Measurements from ENCODE around the gene LRCOL1.

LRCOL1 gene

DNA sequence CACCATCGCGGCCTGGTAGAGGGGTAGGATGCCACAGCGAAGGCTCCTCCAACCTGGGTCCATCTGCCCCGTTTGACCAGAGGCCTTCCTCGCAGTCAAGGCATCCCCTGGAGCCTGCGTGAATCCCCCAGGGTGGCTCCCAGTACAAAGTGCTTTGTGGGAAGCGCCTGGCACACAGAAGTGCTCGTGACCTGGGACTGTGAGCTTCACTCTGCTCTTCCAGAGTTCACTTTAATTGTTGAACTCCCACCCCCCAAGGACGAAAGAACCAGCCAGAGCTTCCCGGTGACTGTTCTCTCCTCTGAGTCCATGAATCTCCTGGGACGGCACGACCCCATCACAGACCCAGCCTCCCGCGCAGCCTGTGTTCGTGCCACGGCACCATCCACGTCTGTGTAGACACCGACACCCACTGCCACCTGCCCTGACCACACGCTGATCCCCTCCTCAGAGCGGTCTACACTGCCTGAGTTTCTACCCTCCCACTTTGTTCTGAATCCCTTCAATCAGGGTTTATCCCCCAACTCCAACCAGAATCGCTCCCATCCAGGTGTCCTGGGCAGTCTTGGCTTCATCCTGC, 24.1 kb upstream of the LRCOL1 start:
- no peaks in the 10 kb centered on the region for H3K9me2 ChIP-seq (replicated peaks; ENCODE audit: low read depth, low read length)
- H3K79me2 ChIP-seq (ENCODE audit: insufficient read depth, low read length): peaks cover 14% of the 10 kb centered on the region; the same call in 1 of the 2 replicates
- peak overlapping the region; percentile 28 for H3K4me2 ChIP-seq (ENCODE audit: low read depth, low read length, poor library complexity, severe bottlenecking)
- H3K4me1 ChIP-seq (ENCODE audit: insufficient read depth, low read length, poor library complexity, severe bottlenecking): peaks cover 60% of the 10 kb centered on the region
- no peak overlapping the region for H3K4me3 ChIP-seq (ENCODE audit: low read length, poor library complexity, severe bottlenecking)
- no peaks in the 10 kb centered on the region for H4K20me1 ChIP-seq (ENCODE audit: insufficient read depth, low read length, poor library complexity, severe bottlenecking)
- no peak overlapping the region for H2AFZ ChIP-seq (ENCODE audit: low read length)
- no peaks in the 10 kb centered on the region; the same call in 1 of the 2 replicates for H3F3A ChIP-seq (ENCODE audit: low read depth)
- H3K9ac ChIP-seq (ENCODE audit: low read depth, low read length, poor library complexity, severe bottlenecking): peak overlapping the region; percentile 67
- no peaks in the 10 kb centered on the region for H3K9me3 ChIP-seq (ENCODE audit: insufficient read depth, low read depth, low read length)
- peaks cover 73% of the 10 kb centered on the region; the same call in 1 of the 2 replicates for H3K36me3 ChIP-seq (ENCODE audit: insufficient read depth, low read length)
- H3K27me3 ChIP-seq (ENCODE audit: insufficient read depth, low read length, poor library complexity, severe bottlenecking): no peaks in the 10 kb centered on the region
- TF ChIP-seq, protein P1, sequence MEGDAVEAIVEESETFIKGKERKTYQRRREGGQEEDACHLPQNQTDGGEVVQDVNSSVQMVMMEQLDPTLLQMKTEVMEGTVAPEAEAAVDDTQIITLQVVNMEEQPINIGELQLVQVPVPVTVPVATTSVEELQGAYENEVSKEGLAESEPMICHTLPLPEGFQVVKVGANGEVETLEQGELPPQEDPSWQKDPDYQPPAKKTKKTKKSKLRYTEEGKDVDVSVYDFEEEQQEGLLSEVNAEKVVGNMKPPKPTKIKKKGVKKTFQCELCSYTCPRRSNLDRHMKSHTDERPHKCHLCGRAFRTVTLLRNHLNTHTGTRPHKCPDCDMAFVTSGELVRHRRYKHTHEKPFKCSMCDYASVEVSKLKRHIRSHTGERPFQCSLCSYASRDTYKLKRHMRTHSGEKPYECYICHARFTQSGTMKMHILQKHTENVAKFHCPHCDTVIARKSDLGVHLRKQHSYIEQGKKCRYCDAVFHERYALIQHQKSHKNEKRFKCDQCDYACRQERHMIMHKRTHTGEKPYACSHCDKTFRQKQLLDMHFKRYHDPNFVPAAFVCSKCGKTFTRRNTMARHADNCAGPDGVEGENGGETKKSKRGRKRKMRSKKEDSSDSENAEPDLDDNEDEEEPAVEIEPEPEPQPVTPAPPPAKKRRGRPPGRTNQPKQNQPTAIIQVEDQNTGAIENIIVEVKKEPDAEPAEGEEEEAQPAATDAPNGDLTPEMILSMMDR (conservative IDR thresholded peaks at IDR 0.05; ENCODE audit: low read length): no peak
- no peak for TF ChIP-seq EZH2phosphoT487 (IDR thresholded peaks at IDR 0.05; ENCODE audit: borderline replicate concordance)

DNA sequence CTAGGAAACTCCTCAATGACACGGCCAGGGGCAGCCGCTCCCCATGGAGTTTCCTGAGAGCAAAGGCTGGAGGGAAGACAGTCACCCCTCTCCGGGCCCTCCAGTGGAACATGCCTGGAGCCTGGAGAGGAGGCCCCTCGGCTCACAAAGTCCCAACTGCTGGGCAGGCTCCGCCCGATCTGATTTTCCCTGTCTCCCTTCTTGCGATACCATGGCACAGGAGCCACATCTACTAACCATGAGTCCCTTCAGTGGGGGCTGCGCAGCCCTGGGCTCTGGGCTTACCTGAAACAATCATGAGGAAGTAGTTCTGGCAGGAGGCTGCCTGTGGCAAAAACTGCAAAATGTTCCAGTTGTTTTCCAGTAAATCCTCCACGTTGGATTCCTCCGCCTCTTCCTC, 23.5 kb upstream of the LRCOL1 start:
- Histone ChIP-seq H3K36me3 (ENCODE audit: insufficient read depth, low read length) (peaks cover 73% of the 10 kb centered on the region; the same call in 1 of the 2 replicates), H3K4me2 (ENCODE audit: low read depth, low read length, poor library complexity, severe bottlenecking) (no peak overlapping the region), H4K20me1 (ENCODE audit: insufficient read depth, low read length, poor library complexity, severe bottlenecking) (no peaks in the 10 kb centered on the region), H3K79me2 (ENCODE audit: insufficient read depth, low read length) (peaks cover 14% of the 10 kb centered on the region; the same call in 1 of the 2 replicates), H3F3A (ENCODE audit: low read depth) (no peaks in the 10 kb centered on the region; the same call in 1 of the 2 replicates), H3K4me1 (ENCODE audit: insufficient read depth, low read length, poor library complexity, severe bottlenecking) (peaks cover 54% of the 10 kb centered on the region), H3K4me3 (ENCODE audit: low read length, poor library complexity, severe bottlenecking) (no peak overlapping the region), H3K27me3 (ENCODE audit: insufficient read depth, low read length, poor library complexity, severe bottlenecking) (no peaks in the 10 kb centered on the region), H2AFZ (ENCODE audit: low read length) (no peak overlapping the region), H3K9me3 (ENCODE audit: insufficient read depth, low read depth, low read length) (no peaks in the 10 kb centered on the region), H3K9me2 (replicated peaks; ENCODE audit: low read depth, low read length) (no peaks in the 10 kb centered on the region), H3K9ac (ENCODE audit: low read depth, low read length, poor library complexity, severe bottlenecking) (peak overlapping the region; percentile 12)
- TF ChIP-seq, protein P1 (conservative IDR thresholded peaks at IDR 0.05; ENCODE audit: low read length): no peak
- TF ChIP-seq EZH2phosphoT487 (IDR thresholded peaks at IDR 0.05; ENCODE audit: borderline replicate concordance): no peak

DNA sequence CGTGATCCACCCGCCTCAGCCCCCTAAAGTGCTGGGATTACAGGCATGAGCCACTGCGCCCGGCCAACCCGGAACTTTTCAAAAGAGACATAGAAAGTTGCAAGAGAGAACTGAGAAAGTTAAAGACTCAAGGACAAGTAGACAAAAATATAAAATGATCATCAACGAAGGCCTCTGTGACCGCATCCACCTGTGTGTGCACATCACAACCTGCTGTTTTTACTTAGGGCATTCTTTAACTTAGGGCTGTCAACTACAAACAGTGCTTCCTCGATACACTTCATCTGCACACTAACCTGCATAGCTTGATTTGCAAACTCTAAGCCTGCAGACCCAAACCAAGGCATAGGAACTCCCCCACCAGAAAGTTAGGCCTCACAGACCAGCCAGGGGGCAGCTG, 23.0 kb upstream of the LRCOL1 start:
- H3F3A ChIP-seq (ENCODE audit: low read depth): no peaks in the 10 kb centered on the region; the same call in 1 of the 2 replicates
- H2AFZ ChIP-seq (ENCODE audit: low read length): no peak overlapping the region
- no peaks in the 10 kb centered on the region for H3K9me3 ChIP-seq (ENCODE audit: insufficient read depth, low read depth, low read length)
- no peak overlapping the region for H3K4me2 ChIP-seq (ENCODE audit: low read depth, low read length, poor library complexity, severe bottlenecking)
- peaks cover 72% of the 10 kb centered on the region; the same call in 1 of the 2 replicates for H3K36me3 ChIP-seq (ENCODE audit: insufficient read depth, low read length)
- no peak overlapping the region for H3K4me3 ChIP-seq (ENCODE audit: low read length, poor library complexity, severe bottlenecking)
- H3K27me3 ChIP-seq (ENCODE audit: insufficient read depth, low read length, poor library complexity, severe bottlenecking): no peaks in the 10 kb centered on the region
- no peaks in the 10 kb centered on the region for H3K9me2 ChIP-seq (replicated peaks; ENCODE audit: low read depth, low read length)
- H4K20me1 ChIP-seq (ENCODE audit: insufficient read depth, low read length, poor library complexity, severe bottlenecking): no peaks in the 10 kb centered on the region
- peaks cover 49% of the 10 kb centered on the region for H3K4me1 ChIP-seq (ENCODE audit: insufficient read depth, low read length, poor library complexity, severe bottlenecking)
- peaks cover 14% of the 10 kb centered on the region; the same call in 1 of the 2 replicates for H3K79me2 ChIP-seq (ENCODE audit: insufficient read depth, low read length)
- TF ChIP-seq EZH2phosphoT487 (IDR thresholded peaks at IDR 0.05; ENCODE audit: borderline replicate concordance): no peak
- TF ChIP-seq, protein P1 (conservative IDR thresholded peaks at IDR 0.05; ENCODE audit: low read length): no peak
- H3K9ac ChIP-seq (ENCODE audit: low read depth, low read length, poor library complexity, severe bottlenecking): no peak overlapping the region
